DMS 273 treated with DMSO at 0.1 percent for 48 hours (cell line): ENCODE measurements around the gene SERPINA4.
"Not testable (repeated sequence)": the region's sequence is repeated elsewhere in the genome, so short reads cannot be mapped to it uniquely, and the experiment has no call there.

Source experiments
- DNase-seq: peaks from one replicate; lab custom pipeline; 2025; lab: John Stamatoyannopoulos, UW

Gene SERPINA4

GRCh38 chr14:94592457-94592856 lies 31.2 kb downstream of the SERPINA4 start:
- no peak for DNase-seq

GRCh38 chr14:94593376-94593748 lies 32.1 kb downstream of the SERPINA4 start:
- DNase-seq, result no peak

- DNase-seq, result no peak
These were observed 32.6 kb downstream of the SERPINA4 start for GRCh38 chr14:94593749-94594431.

GRCh38 chr14:94594441-94594840 lies 33.2 kb downstream of the SERPINA4 start:
- DNase-seq, result no peak

- no peak for DNase-seq
These were observed 34.7 kb downstream of the SERPINA4 start for GRCh38 chr14:94595912-94596311.

GRCh38 chr14:94596361-94596760 lies 35.1 kb downstream of the SERPINA4 start:
- DNase-seq, result no peak

- DNase-seq, result no peak
These were observed 36.5 kb downstream of the SERPINA4 start for GRCh38 chr14:94597788-94598187.

GRCh38 chr14:94598506-94598815 lies 37.2 kb downstream of the SERPINA4 start:
- no peak for DNase-seq

GRCh38 chr14:94598816-94599655 lies 37.8 kb downstream of the SERPINA4 start:
- no peak for DNase-seq

GRCh38 chr14:94599656-94600004 lies 38.4 kb downstream of the SERPINA4 start:
- no peak for DNase-seq

- no peak for DNase-seq
These were observed 38.9 kb downstream of the SERPINA4 start for GRCh38 chr14:94600148-94600545.

- no peak for DNase-seq
These were observed 40.7 kb downstream of the SERPINA4 start for GRCh38 chr14:94601884-94602391.

- DNase-seq, result no peak
These were observed 41.5 kb downstream of the SERPINA4 start for GRCh38 chr14:94602722-94603121.

- DNase-seq, result no peak
These were observed 44.1 kb downstream of the SERPINA4 start for GRCh38 chr14:94605361-94605760.

GRCh38 chr14:94608966-94609365 lies 47.7 kb downstream of the SERPINA4 start:
- DNase-seq, result not testable (repeated sequence)

GRCh38 chr14:94611179-94611578 lies 49.9 kb downstream of the SERPINA4 start:
- DNase-seq, result no peak

GRCh38 chr14:94612174-94612573 lies 50.9 kb downstream of the SERPINA4 start, which contains the start of gene SERPINA3:
SERPINA3 (plus strand) TSS chr14:94612391; CDS start chr14:94614442, 2,051 bp downstream.
- DNase-seq, result no peak

GRCh38 chr14:94612580-94613554 lies 51.6 kb downstream of the SERPINA4 start:
- DNase-seq, result no peak

- DNase-seq, result no peak
These were observed 52.7 kb downstream of the SERPINA4 start for GRCh38 chr14:94613720-94614644.

- DNase-seq, result no peak
These were observed 53.6 kb downstream of the SERPINA4 start for GRCh38 chr14:94614802-94615201.

- no peak for DNase-seq
These were observed 54.0 kb downstream of the SERPINA4 start for GRCh38 chr14:94615254-94615653.
